Panc1 (cell line): ENCODE data around the gene EVA1C. TPM values are rescaled to one million over a fixed set of nuclear protein-coding genes. Genes with fewer than 3 reads are reported as not detected.

Source experiments
- ATAC-seq: fragments of 200-7000 bp; cut with Tn5 transposase; 2 replicates; pipeline ENCODE4 v1.9.1; 2020; ENCODE audit warnings: mild to moderate bottlenecking, moderate library complexity
- BruUV-seq: library from RNA; stranded (reverse); fragments of 400-500 nt; replicated peaks from 2 replicates; lab custom pipeline; 2021; lab: Mats Ljungman, UMichigan
- CTCF ChIA-PET: fragments of 300-600 bp; sonication (Branson Sonifier 250); formaldehyde crosslinking; loops from one replicate; lab custom pipeline; 2022; ENCODE audit warnings: antibody characterized with exemption; lab: Charles Lee
- POLR2A ChIA-PET: fragments of 300-600 bp; sonication (Branson Sonifier 250); formaldehyde crosslinking; loops from one replicate; lab custom pipeline; 2022; ENCODE audit warnings: antibody characterized with exemption; lab: Charles Lee
- DNase-seq: peaks from one replicate; pipeline ENCODE4 v3.0.0-alpha.2; 2010; ENCODE audit warnings: low read depth, low spot score
- H3K27ac ChIP-seq: 2 replicates; pipeline ENCODE4 v1.5.1; 2011; ENCODE audit warnings: mild to moderate bottlenecking, low read length, inconsistent platforms
- H3K27me3 ChIP-seq: fragments of 200-500 bp; sonication (Bioruptor generic); 2 replicates; pipeline ENCODE4 v1.6.0; 2014; ENCODE audit warnings: low read length, inconsistent platforms; ENCODE audit not compliant: control insufficient read depth, insufficient read depth
- H3K36me3 ChIP-seq: fragments of 200-500 bp; sonication (Bioruptor generic); 2 replicates; pipeline ENCODE4 v1.5.1; 2014; ENCODE audit warnings: inconsistent platforms, mild to moderate bottlenecking, low read length, moderate library complexity; ENCODE audit not compliant: control insufficient read depth, insufficient read depth
- H3K4me1 ChIP-seq: 2 replicates; pipeline ENCODE4 v1.5.1; 2011; ENCODE audit warnings: inconsistent platforms, mild to moderate bottlenecking, low read length, moderate library complexity; ENCODE audit not compliant: control insufficient read depth, insufficient read depth
- H3K4me3 ChIP-seq, 2 experiments: 2 replicates each; pipeline ENCODE4 v1.5.1; 2011 to 2012; ENCODE audit warnings: low read depth in 2 of 2, low read length in 2 of 2, mild to moderate bottlenecking in 2 of 2, inconsistent platforms in 1 of 2, moderate library complexity in 1 of 2
- H3K9me3 ChIP-seq: fragments of 200-500 bp; sonication (Bioruptor generic); 2 replicates; pipeline ENCODE4 v1.5.1; 2014; ENCODE audit warnings: low read depth, mild to moderate bottlenecking, inconsistent platforms, low read length, moderate library complexity; ENCODE audit not compliant: control insufficient read depth, insufficient read depth
- POLR2AphosphoS5 ChIP-seq: IDR thresholded peaks from 2 replicates; pipeline ENCODE4 v1.6.1; 2012; ENCODE audit warnings: mild to moderate bottlenecking, low read depth, low read length, moderate library complexity
- SIN3A ChIP-seq: IDR thresholded peaks from 2 replicates; pipeline ENCODE4 v1.6.1; 2012; ENCODE audit warnings: low read depth, mild to moderate bottlenecking, low read length, moderate library complexity, borderline replicate concordance; ENCODE audit not compliant: insufficient read depth
- TCF7L2 ChIP-seq: IDR thresholded peaks from 2 replicates; pipeline ENCODE4 v1.6.1; 2011; ENCODE audit warnings: mild to moderate bottlenecking, low read depth, low read length, inconsistent platforms
- in situ Hi-C: cut with HindIII; loops from 2 replicates; pipeline ENCODE4 v1.10.0; 2016; ENCODE audit warnings: low sequenced_read_pairs, low pct_unique_long_range_greater_than_20kb
- intact Hi-C: fragments of 100-400 bp; cut with micrococcal nuclease; formaldehyde crosslinking; loops from one replicate; pipeline ENCODE4 v1.10.0; 2022; ENCODE audit not compliant: unreplicated experiment
- total RNA-seq: library from RNA; stranded (reverse); gene quantifications from one replicate; pipeline ENCODE4 v1.2.1, GENCODE V29; 2021; ENCODE audit not compliant: unreplicated experiment
- TF ChIP-seq, protein P1 (sequence below): fragments of 450-650 bp; IDR thresholded peaks from 2 replicates; pipeline ENCODE4 v1.5.1; 2017; ENCODE audit warnings: mild to moderate bottlenecking
- TF ChIP-seq, protein P2 (sequence below), 2 experiments: IDR thresholded peaks; 2 replicates each; pipeline ENCODE4 v1.6.1; 2011 to 2012; ENCODE audit warnings: low read depth in 2 of 2, control low read depth in 1 of 2, low read length in 1 of 2, mild to moderate bottlenecking in 1 of 2, moderate library complexity in 1 of 2; ENCODE audit not compliant: insufficient read depth in 1 of 2

The EVA1C gene
- total RNA-seq, 1 experiment from 2014 or later: 2.8 TPM

DNA sequence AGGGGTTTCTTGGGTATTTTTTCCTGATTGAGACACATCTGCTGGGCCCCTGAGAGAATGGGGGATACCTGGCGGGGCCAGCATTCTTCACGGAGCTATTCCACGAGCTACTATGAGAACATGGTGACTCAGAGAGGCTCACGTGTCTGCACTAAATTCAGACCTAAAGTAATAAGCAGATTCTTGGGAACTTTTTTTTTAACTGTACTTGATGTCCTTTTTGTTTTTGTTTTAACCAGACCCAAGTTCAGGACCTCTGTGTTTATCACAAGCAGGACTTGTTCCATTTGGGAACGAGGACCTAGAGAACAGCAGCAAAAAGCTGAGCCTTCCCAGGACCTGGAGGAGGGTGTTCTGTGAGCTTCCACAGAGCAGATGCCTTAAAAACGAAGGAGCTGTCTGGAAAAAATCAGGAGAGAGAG, 44.0 kb downstream of the EVA1C start:
- no peak overlapping the region for H3K4me3 ChIP-seq
- in situ Hi-C loops: no loop called here
- H3K36me3 ChIP-seq: no peaks in the 10 kb centered on the region
- BruUV-seq: no TSS peak
- H3K4me1 ChIP-seq: peaks cover 3% of the 10 kb centered on the region; the same call in 1 of the 2 replicates
- TF ChIP-seq, protein P1, sequence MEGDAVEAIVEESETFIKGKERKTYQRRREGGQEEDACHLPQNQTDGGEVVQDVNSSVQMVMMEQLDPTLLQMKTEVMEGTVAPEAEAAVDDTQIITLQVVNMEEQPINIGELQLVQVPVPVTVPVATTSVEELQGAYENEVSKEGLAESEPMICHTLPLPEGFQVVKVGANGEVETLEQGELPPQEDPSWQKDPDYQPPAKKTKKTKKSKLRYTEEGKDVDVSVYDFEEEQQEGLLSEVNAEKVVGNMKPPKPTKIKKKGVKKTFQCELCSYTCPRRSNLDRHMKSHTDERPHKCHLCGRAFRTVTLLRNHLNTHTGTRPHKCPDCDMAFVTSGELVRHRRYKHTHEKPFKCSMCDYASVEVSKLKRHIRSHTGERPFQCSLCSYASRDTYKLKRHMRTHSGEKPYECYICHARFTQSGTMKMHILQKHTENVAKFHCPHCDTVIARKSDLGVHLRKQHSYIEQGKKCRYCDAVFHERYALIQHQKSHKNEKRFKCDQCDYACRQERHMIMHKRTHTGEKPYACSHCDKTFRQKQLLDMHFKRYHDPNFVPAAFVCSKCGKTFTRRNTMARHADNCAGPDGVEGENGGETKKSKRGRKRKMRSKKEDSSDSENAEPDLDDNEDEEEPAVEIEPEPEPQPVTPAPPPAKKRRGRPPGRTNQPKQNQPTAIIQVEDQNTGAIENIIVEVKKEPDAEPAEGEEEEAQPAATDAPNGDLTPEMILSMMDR: no peak
- TF ChIP-seq POLR2AphosphoS5 (no peak), TCF7L2 (no peak), SIN3A (no peak)
- ATAC-seq (no peak; the same call in 1 of the 2 replicates), DNase-seq (no peak)
- no peaks in the 10 kb centered on the region for H3K9me3 ChIP-seq
- H3K27me3 ChIP-seq: no peaks in the 10 kb centered on the region
- H3K27ac ChIP-seq: no peak overlapping the region
- ChIA-PET CTCF (no interaction called here), POLR2A (no interaction called here)
- intact Hi-C loops: no loop called here

DNA sequence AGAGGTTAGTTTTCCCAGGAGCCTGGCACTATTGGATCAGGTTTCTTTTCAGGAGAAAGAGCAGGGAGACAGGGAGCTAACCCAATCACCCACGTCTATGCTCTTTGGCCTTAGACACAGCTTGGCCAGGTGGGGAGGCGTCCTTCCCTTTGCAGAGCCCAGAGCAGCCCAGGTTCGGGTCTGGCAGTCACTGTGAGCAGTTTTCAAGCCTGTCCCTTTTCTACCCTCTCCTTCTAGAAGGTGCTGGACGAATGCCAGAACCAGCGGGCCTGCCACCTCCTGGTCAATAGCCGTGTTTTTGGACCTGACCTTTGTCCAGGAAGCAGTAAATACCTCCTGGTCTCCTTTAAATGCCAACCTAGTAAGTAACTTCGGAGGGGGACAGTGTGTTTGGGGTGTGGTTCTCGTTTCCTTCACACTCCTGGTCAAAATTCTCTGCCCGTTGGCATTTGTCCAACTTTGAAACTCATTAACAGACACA, 44.9 kb downstream of the EVA1C start:
- H3K9me3 ChIP-seq: no peaks in the 10 kb centered on the region
- no peaks in the 10 kb centered on the region for H3K27me3 ChIP-seq
- ATAC-seq: peak; percentile 60
- no peaks in the 10 kb centered on the region for H3K36me3 ChIP-seq
- H3K4me3 ChIP-seq: no peak overlapping the region
- no TSS peak for BruUV-seq
- peaks cover 3% of the 10 kb centered on the region; the same call in 1 of the 2 replicates for H3K4me1 ChIP-seq
- intact Hi-C loops: no loop called here
- TF ChIP-seq, protein P1: no peak
- TF ChIP-seq TCF7L2: no peak
- no peak for TF ChIP-seq SIN3A
- TF ChIP-seq POLR2AphosphoS5: no peak
- TF ChIP-seq, protein P2, sequence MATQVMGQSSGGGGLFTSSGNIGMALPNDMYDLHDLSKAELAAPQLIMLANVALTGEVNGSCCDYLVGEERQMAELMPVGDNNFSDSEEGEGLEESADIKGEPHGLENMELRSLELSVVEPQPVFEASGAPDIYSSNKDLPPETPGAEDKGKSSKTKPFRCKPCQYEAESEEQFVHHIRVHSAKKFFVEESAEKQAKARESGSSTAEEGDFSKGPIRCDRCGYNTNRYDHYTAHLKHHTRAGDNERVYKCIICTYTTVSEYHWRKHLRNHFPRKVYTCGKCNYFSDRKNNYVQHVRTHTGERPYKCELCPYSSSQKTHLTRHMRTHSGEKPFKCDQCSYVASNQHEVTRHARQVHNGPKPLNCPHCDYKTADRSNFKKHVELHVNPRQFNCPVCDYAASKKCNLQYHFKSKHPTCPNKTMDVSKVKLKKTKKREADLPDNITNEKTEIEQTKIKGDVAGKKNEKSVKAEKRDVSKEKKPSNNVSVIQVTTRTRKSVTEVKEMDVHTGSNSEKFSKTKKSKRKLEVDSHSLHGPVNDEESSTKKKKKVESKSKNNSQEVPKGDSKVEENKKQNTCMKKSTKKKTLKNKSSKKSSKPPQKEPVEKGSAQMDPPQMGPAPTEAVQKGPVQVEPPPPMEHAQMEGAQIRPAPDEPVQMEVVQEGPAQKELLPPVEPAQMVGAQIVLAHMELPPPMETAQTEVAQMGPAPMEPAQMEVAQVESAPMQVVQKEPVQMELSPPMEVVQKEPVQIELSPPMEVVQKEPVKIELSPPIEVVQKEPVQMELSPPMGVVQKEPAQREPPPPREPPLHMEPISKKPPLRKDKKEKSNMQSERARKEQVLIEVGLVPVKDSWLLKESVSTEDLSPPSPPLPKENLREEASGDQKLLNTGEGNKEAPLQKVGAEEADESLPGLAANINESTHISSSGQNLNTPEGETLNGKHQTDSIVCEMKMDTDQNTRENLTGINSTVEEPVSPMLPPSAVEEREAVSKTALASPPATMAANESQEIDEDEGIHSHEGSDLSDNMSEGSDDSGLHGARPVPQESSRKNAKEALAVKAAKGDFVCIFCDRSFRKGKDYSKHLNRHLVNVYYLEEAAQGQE (IDR thresholded peaks at IDR 0.05; ENCODE audit: insufficient read depth in 1 of 2, low read depth in 2 of 2, low read length in 1 of 2): no peak
- in situ Hi-C loops: no loop called here
- POLR2A ChIA-PET: interaction anchor here (0.6 kb wide), 1 partner anchor 1086 kb away, joined by 7 read pairs; no protein-coding TSS in a partner anchor
- CTCF ChIA-PET: no interaction called here
- no peak for DNase-seq
- H3K27ac ChIP-seq: no peak overlapping the region
